DND-41 (cell line): Measurements from ENCODE around the gene ALDH1L1.

Source experiments
- ATAC-seq: fragments of 200-7000 bp; cut with Tn5 transposase; 3 replicates; pipeline ENCODE4 v1.9.1; 2021; ENCODE audit warnings: low read depth; ENCODE audit not compliant: insufficient read depth
- DNase-seq: peaks from one replicate; pipeline ENCODE4 v3.0.0-alpha.2; 2020
- H2AFZ ChIP-seq: 2 replicates; pipeline ENCODE4 v1.6.0; 2012; ENCODE audit warnings: low read depth, low read length
- H3K27ac ChIP-seq: 2 replicates; pipeline ENCODE4 v1.5.1; 2012; ENCODE audit warnings: low read length, inconsistent platforms
- H3K27me3 ChIP-seq: fragments of 200-600 bp; sonication (generic); 2 replicates; pipeline ENCODE4 v1.6.0; 2012; ENCODE audit warnings: low read length, mild to moderate bottlenecking, inconsistent platforms; ENCODE audit not compliant: insufficient read depth, poor library complexity
- H3K36me3 ChIP-seq: 2 replicates; pipeline ENCODE4 v1.5.1; 2012; ENCODE audit warnings: low read length, inconsistent platforms; ENCODE audit not compliant: insufficient read depth
- H3K4me1 ChIP-seq: 2 replicates; pipeline ENCODE4 v1.5.1; 2012; ENCODE audit warnings: mild to moderate bottlenecking, low read length; ENCODE audit not compliant: insufficient read depth
- H3K4me2 ChIP-seq: 2 replicates; pipeline ENCODE4 v1.6.0; 2012; ENCODE audit warnings: mild to moderate bottlenecking, moderate library complexity, low read length, inconsistent platforms; ENCODE audit not compliant: insufficient read depth
- H3K4me3 ChIP-seq, 2 experiments: fragments of 200-600 bp in 1 of 2; shearing (Covaris generic) in 1 of 2; 2 replicates each; pipeline ENCODE4 v1.5.1; 2012 to 2016; ENCODE audit warnings: inconsistent platforms in 2 of 2, low read length in 2 of 2, mild to moderate bottlenecking in 2 of 2, low read depth in 1 of 2, moderate library complexity in 1 of 2
- H3K79me2 ChIP-seq: 2 replicates; pipeline ENCODE4 v1.6.0; 2012; ENCODE audit warnings: low read length, inconsistent platforms; ENCODE audit not compliant: insufficient read depth
- H3K9ac ChIP-seq: 2 replicates; pipeline ENCODE4 v1.6.0; 2012; ENCODE audit warnings: low read depth, mild to moderate bottlenecking, inconsistent platforms, low read length, moderate library complexity
- H3K9me3 ChIP-seq: 2 replicates; pipeline ENCODE4 v1.5.1; 2012; ENCODE audit warnings: low read length, moderate library complexity, mild to moderate bottlenecking, inconsistent platforms; ENCODE audit not compliant: insufficient read depth, severe bottlenecking
- H4K20me1 ChIP-seq: 2 replicates; pipeline ENCODE4 v1.6.0; 2012; ENCODE audit warnings: low read length; ENCODE audit not compliant: insufficient read depth
- CTCF ChIP-seq: IDR thresholded peaks from 2 replicates; pipeline ENCODE4 v1.5.1; 2012; ENCODE audit warnings: borderline replicate concordance, low read length, moderate library complexity, mild to moderate bottlenecking; ENCODE audit not compliant: poor library complexity, severe bottlenecking; ENCODE audit errors: extremely low read depth
- EZH2 ChIP-seq: IDR thresholded peaks from 3 replicates; pipeline ENCODE4 v1.6.1; 2012; ENCODE audit warnings: borderline replicate concordance, low read depth, mild to moderate bottlenecking, moderate library complexity, low read length, inconsistent platforms; ENCODE audit not compliant: severe bottlenecking

The ALDH1L1 gene

GRCh38 chr3:126179825-126180476 is 435 bp downstream of the ALDH1L1 start:
- no peak overlapping the region for H3K4me3 ChIP-seq
- no peaks in the 10 kb centered on the region for H3K36me3 ChIP-seq
- H3K9ac ChIP-seq = no peak overlapping the region
- H3K27ac ChIP-seq = no peak overlapping the region
- no peak overlapping the region for H3K4me2 ChIP-seq
- no peak for TF ChIP-seq EZH2
- no peak for TF ChIP-seq CTCF
- no peak overlapping the region for H2AFZ ChIP-seq
- no peaks in the 10 kb centered on the region for H3K4me1 ChIP-seq
- DNase-seq = no peak
- H3K27me3 ChIP-seq = no peaks in the 10 kb centered on the region
- H3K9me3 ChIP-seq = no peaks in the 10 kb centered on the region
- no peaks in the 10 kb centered on the region for H4K20me1 ChIP-seq
- no peaks in the 10 kb centered on the region for H3K79me2 ChIP-seq
- ATAC-seq = no peak

GRCh38 chr3:126170073-126170777 is 10.2 kb downstream of the ALDH1L1 start:
- Histone ChIP-seq H3K36me3 (no peaks in the 10 kb centered on the region), H3K79me2 (no peaks in the 10 kb centered on the region), H3K4me1 (no peaks in the 10 kb centered on the region), H2AFZ (no peak overlapping the region), H3K4me2 (no peak overlapping the region), H4K20me1 (no peaks in the 10 kb centered on the region), H3K27me3 (no peaks in the 10 kb centered on the region), H3K9me3 (no peaks in the 10 kb centered on the region), H3K27ac (no peak overlapping the region), H3K9ac (no peak overlapping the region), H3K4me3 (no peak overlapping the region)
- ATAC-seq (no peak), DNase-seq (no peak)
- no peak for TF ChIP-seq CTCF
- TF ChIP-seq EZH2 = no peak

GRCh38 chr3:126167566-126167965 is 12.8 kb downstream of the ALDH1L1 start:
- no peak overlapping the region for H2AFZ ChIP-seq
- H3K4me2 ChIP-seq = no peak overlapping the region
- no peaks in the 10 kb centered on the region for H3K79me2 ChIP-seq
- H4K20me1 ChIP-seq = no peaks in the 10 kb centered on the region
- DNase-seq (no peak), ATAC-seq (no peak)
- H3K27me3 ChIP-seq = no peaks in the 10 kb centered on the region
- H3K9me3 ChIP-seq = no peaks in the 10 kb centered on the region
- H3K27ac ChIP-seq = no peak overlapping the region
- no peak for TF ChIP-seq EZH2
- TF ChIP-seq CTCF = no peak
- H3K36me3 ChIP-seq = no peaks in the 10 kb centered on the region
- H3K4me3 ChIP-seq = no peak overlapping the region
- H3K4me1 ChIP-seq = no peaks in the 10 kb centered on the region
- H3K9ac ChIP-seq = no peak overlapping the region
